ENCODE data around the gene S1PR1.

DNA sequence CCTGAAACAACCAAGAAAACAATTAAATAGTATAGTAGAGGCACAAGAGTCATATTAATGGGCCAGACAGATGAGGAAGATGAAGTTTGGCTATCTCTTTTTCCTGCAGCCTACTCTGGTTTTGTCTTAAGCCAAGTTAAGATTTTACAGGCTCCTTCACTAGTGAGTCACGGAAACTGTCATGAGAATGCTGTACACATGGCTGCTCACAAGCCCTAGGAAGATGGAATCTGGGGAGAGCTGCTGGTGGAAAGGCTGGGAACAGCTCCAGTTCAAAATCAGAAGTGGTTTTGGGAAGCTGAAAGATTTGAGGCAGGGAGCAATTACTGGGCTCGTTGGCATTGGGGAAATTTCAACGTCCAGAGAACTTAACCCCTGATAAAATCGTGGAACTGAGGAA lies 46.4 kb upstream of the S1PR1 start:
- TF ChIP-seq EP300 (IDR thresholded peaks at IDR 0.05): no peak
- TF ChIP-seq, protein P1, sequence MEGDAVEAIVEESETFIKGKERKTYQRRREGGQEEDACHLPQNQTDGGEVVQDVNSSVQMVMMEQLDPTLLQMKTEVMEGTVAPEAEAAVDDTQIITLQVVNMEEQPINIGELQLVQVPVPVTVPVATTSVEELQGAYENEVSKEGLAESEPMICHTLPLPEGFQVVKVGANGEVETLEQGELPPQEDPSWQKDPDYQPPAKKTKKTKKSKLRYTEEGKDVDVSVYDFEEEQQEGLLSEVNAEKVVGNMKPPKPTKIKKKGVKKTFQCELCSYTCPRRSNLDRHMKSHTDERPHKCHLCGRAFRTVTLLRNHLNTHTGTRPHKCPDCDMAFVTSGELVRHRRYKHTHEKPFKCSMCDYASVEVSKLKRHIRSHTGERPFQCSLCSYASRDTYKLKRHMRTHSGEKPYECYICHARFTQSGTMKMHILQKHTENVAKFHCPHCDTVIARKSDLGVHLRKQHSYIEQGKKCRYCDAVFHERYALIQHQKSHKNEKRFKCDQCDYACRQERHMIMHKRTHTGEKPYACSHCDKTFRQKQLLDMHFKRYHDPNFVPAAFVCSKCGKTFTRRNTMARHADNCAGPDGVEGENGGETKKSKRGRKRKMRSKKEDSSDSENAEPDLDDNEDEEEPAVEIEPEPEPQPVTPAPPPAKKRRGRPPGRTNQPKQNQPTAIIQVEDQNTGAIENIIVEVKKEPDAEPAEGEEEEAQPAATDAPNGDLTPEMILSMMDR (IDR thresholded peaks at IDR 0.05): no peak
